OCI-LY3 (cell line): ENCODE measurements around the gene PSMC3IP.
"Not testable (repeated sequence)": the region's sequence is repeated elsewhere in the genome, so short reads cannot be mapped to it uniquely, and the experiment has no call there.

Experiments used
- H2AFZ ChIP-seq: fragments of 200-600, 300-600 bp; shearing (Covaris generic); 2 replicates; pipeline ENCODE4 v1.6.0; 2014; ENCODE audit warnings: antibody characterized with exemption, low read depth, low read length
- H3K27ac ChIP-seq: fragments of 200-600, 300-600 bp; sonication (generic); 2 replicates; pipeline ENCODE4 v1.5.1; 2014; ENCODE audit warnings: mild to moderate bottlenecking, low read length, moderate library complexity, mixed read lengths
- H3K27me3 ChIP-seq: fragments of 200-600, 300-600 bp; sonication (generic); 2 replicates; pipeline ENCODE4 v1.6.1; 2014; ENCODE audit warnings: low read depth, low read length, mixed read lengths
- H3K36me3 ChIP-seq: fragments of 200-600, 300-600 bp; sonication (generic); replicated peaks from 2 replicates; pipeline ENCODE3; 2014; ENCODE audit warnings: low read depth, low read length, mixed read lengths
- H3K4me1 ChIP-seq: fragments of 300-600, 200-600 bp; sonication (generic); 2 replicates; pipeline ENCODE4 v1.6.1; 2014; ENCODE audit warnings: low read length, mixed read lengths
- H3K4me2 ChIP-seq: fragments of 200-600, 300-600 bp; sonication (generic); 2 replicates; pipeline ENCODE4 v1.6.1; 2014; ENCODE audit warnings: low read length, mixed read lengths
- H3K4me3 ChIP-seq: fragments of 300-600, 200-600 bp; sonication (generic); 2 replicates; pipeline ENCODE4 v1.5.1; 2014; ENCODE audit warnings: antibody characterized with exemption, mild to moderate bottlenecking, low read length, moderate library complexity
- H3K79me2 ChIP-seq: fragments of 300-600, 200-600 bp; shearing (Covaris generic); 2 replicates; pipeline ENCODE4 v1.6.1; 2014; ENCODE audit warnings: mild to moderate bottlenecking, low read length, mixed read lengths
- H3K9ac ChIP-seq: fragments of 300-600, 200-600 bp; shearing (Covaris generic); 2 replicates; pipeline ENCODE4 v1.6.0; 2014; ENCODE audit warnings: mild to moderate bottlenecking, low read length, moderate library complexity
- H3K9me3 ChIP-seq: fragments of 200-600, 300-600 bp; shearing (Covaris generic); 2 replicates; pipeline ENCODE4 v1.6.1; 2014; ENCODE audit warnings: low read length, mixed read lengths; ENCODE audit not compliant: insufficient read depth
- H4K20me1 ChIP-seq: fragments of 200-600, 300-600 bp; sonication (generic); 2 replicates; pipeline ENCODE4 v1.6.1; 2016; ENCODE audit warnings: low read length, mixed read lengths; ENCODE audit not compliant: insufficient read depth
- CTCF ChIP-seq: fragments of 200-600, 300-600 bp; sonication (generic); IDR thresholded peaks from 2 replicates; pipeline ENCODE4 v1.5.1; 2014; ENCODE audit warnings: antibody characterized with exemption, low read length, low read depth
- EZH2phosphoT487 ChIP-seq: fragments of 200-600 bp; shearing (Covaris generic); IDR thresholded peaks from 2 replicates; pipeline ENCODE4 v1.6.1; 2018; ENCODE audit warnings: antibody characterized with exemption, mixed run types, low read depth

Gene PSMC3IP

GRCh38 chr17:42618442-42619150 lies 41.1 kb upstream of the PSMC3IP start:
- Histone ChIP-seq H3K4me2 (peak overlapping the region; percentile 56), H3K9me3 (no peaks in the 10 kb centered on the region), H3K9ac (peak overlapping the region; percentile 41; the same call in 1 of the 2 replicates), H3K36me3 (peaks cover 10% of the 10 kb centered on the region), H3K4me1 (peaks cover 23% of the 10 kb centered on the region), H3K4me3 (peak overlapping the region; percentile 30), H2AFZ (peak overlapping the region; percentile 47; the same call in 1 of the 2 replicates), H4K20me1 (no peaks in the 10 kb centered on the region), H3K27ac (peak overlapping the region; percentile 62), H3K27me3 (no peaks in the 10 kb centered on the region), H3K79me2 (no peaks in the 10 kb centered on the region)
- TF ChIP-seq EZH2phosphoT487 (no peak), CTCF (peak; percentile 49)

- Histone ChIP-seq H3K27me3 (no peaks in the 10 kb centered on the region), H3K79me2 (no peaks in the 10 kb centered on the region), H2AFZ (no peak overlapping the region), H3K4me3 (no peak overlapping the region), H3K36me3 (peaks cover 10% of the 10 kb centered on the region), H3K4me2 (no peak overlapping the region), H4K20me1 (no peaks in the 10 kb centered on the region), H3K4me1 (peaks cover 23% of the 10 kb centered on the region), H3K9me3 (no peaks in the 10 kb centered on the region), H3K27ac (peak overlapping the region; percentile 62), H3K9ac (no peak overlapping the region)
- TF ChIP-seq EZH2phosphoT487 (no peak), CTCF (no peak)
Measured at GRCh38 chr17:42617956-42618431, 40.5 kb upstream of the PSMC3IP start.

GRCh38 chr17:42613699-42614295 lies 36.3 kb upstream of the PSMC3IP start:
- TF ChIP-seq CTCF: no peak
- no peak for TF ChIP-seq EZH2phosphoT487
- Histone ChIP-seq H3K27me3 (no peaks in the 10 kb centered on the region), H3K4me3 (no peak overlapping the region), H3K9ac (no peak overlapping the region), H3K79me2 (peaks cover 13% of the 10 kb centered on the region), H3K4me1 (peaks cover 15% of the 10 kb centered on the region), H3K4me2 (no peak overlapping the region), H2AFZ (no peak overlapping the region), H4K20me1 (no peaks in the 10 kb centered on the region), H3K9me3 (no peaks in the 10 kb centered on the region), H3K36me3 (peaks cover 20% of the 10 kb centered on the region), H3K27ac (no peak overlapping the region)

- TF ChIP-seq CTCF (no peak), EZH2phosphoT487 (no peak)
- Histone ChIP-seq H3K4me1 (peaks cover 11% of the 10 kb centered on the region), H3K4me3 (no peak overlapping the region), H3K27me3 (no peaks in the 10 kb centered on the region), H3K9ac (no peak overlapping the region), H4K20me1 (peaks cover 6% of the 10 kb centered on the region; the same call in 1 of the 2 replicates), H3K27ac (no peak overlapping the region), H3K79me2 (peaks cover 30% of the 10 kb centered on the region), H3K4me2 (no peak overlapping the region), H3K36me3 (peaks cover 20% of the 10 kb centered on the region), H3K9me3 (no peaks in the 10 kb centered on the region), H2AFZ (no peak overlapping the region)
Measured at GRCh38 chr17:42612013-42612412, 34.5 kb upstream of the PSMC3IP start.

- Histone ChIP-seq H3K79me2 (peaks cover 48% of the 10 kb centered on the region), H3K4me1 (peaks cover 11% of the 10 kb centered on the region)
- not testable (repeated sequence) for H2AFZ ChIP-seq
Measured at GRCh38 chr17:42609814-42610801, 32.6 kb upstream of the PSMC3IP start.

More at GRCh38 chr17:42609814-42610801, 32.6 kb upstream of the PSMC3IP start:
- Histone ChIP-seq H3K9ac (peak overlapping the region; percentile 91), H3K36me3 (peaks cover 16% of the 10 kb centered on the region), H3K27ac (peak overlapping the region; percentile 21; the same call in 1 of the 2 replicates), H3K4me3 (peak overlapping the region; percentile 88), H3K4me2 (peak overlapping the region; percentile 69)
- not testable (repeated sequence) for H4K20me1 ChIP-seq, H3K27me3 ChIP-seq, H3K9me3 ChIP-seq
